NB4 (cell line): ENCODE data around the gene CLASP1.

Experiments
- MAX ChIP-seq: IDR thresholded peaks from 2 replicates; pipeline ENCODE4 v1.6.1; 2011; ENCODE audit warnings: low read depth, low read length
- POLR2A ChIP-seq: IDR thresholded peaks from 2 replicates; pipeline ENCODE4 v1.6.1; 2011; ENCODE audit warnings: mild to moderate bottlenecking; ENCODE audit not compliant: insufficient read length; ENCODE audit errors: extremely low read depth
- TF ChIP-seq, protein P1 (sequence below): IDR thresholded peaks from one replicate; pipeline ENCODE4 v1.5.1; 2012; ENCODE audit warnings: low read depth, low read length

- TF ChIP-seq, protein P1, sequence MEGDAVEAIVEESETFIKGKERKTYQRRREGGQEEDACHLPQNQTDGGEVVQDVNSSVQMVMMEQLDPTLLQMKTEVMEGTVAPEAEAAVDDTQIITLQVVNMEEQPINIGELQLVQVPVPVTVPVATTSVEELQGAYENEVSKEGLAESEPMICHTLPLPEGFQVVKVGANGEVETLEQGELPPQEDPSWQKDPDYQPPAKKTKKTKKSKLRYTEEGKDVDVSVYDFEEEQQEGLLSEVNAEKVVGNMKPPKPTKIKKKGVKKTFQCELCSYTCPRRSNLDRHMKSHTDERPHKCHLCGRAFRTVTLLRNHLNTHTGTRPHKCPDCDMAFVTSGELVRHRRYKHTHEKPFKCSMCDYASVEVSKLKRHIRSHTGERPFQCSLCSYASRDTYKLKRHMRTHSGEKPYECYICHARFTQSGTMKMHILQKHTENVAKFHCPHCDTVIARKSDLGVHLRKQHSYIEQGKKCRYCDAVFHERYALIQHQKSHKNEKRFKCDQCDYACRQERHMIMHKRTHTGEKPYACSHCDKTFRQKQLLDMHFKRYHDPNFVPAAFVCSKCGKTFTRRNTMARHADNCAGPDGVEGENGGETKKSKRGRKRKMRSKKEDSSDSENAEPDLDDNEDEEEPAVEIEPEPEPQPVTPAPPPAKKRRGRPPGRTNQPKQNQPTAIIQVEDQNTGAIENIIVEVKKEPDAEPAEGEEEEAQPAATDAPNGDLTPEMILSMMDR, result no peak
- TF ChIP-seq POLR2A, result no peak
- TF ChIP-seq MAX, result no peak
Measured at GRCh38 chr2:121417826-121418225, 231.4 kb downstream of the CLASP1 start.
